Adrenal gland (tissue), 12 donors: ENCODE measurements around the gene CA10. TPM values are rescaled to one million over a fixed set of nuclear protein-coding genes. Genes with fewer than 3 reads are reported as not detected.

ENCODE experiments used
- DNase-seq, 7 donors: peaks; one replicate each; pipeline ENCODE4 v3.0.0-alpha.2; 2019 to 2020
- H3K27ac ChIP-seq, 5 donors: fragments of 200-600 bp; sonication (generic) in 4 of 5; 1 replicate in 3 of 5; 2 replicates in 2 of 5; pipeline versions ENCODE4 v1.5.1 to v1.8.0; 2016 to 2020; ENCODE audit warnings: mild to moderate bottlenecking in 1 of 5
- H3K27me3 ChIP-seq: fragments of 200-600 bp; 2 replicates; pipeline ENCODE4 v1.8.0; 2021
- H3K36me3 ChIP-seq, 2 donors: fragments of 200-600 bp; replicated peaks in 1 of 2; 1 replicate in 1 of 2; 2 replicates in 1 of 2; pipeline versions ENCODE4 v1.5.1 to v1.8.0; 2018 to 2022
- H3K4me1 ChIP-seq, 2 donors: fragments of 200-600 bp; replicated peaks in 1 of 2; 1 replicate in 1 of 2; 2 replicates in 1 of 2; pipeline versions ENCODE4 v1.5.1 to v1.8.0; 2018 to 2021
- H3K4me3 ChIP-seq, 4 donors: fragments of 200-600 bp; sonication (generic) in 3 of 4; one replicate each; pipeline ENCODE4 v1.5.1; 2016 to 2018
- H3K9me3 ChIP-seq, 3 donors: fragments of 200-600 bp; sonication (generic) in 1 of 3; replicated peaks in 1 of 3; 1 replicate in 2 of 3; 2 replicates in 1 of 3; pipeline versions ENCODE4 v1.5.1 to v1.8.0; 2016 to 2021
- POLR2A ChIP-seq, 2 donors: fragments of 450-650 bp; IDR thresholded peaks; one replicate each; pipeline ENCODE4 v1.6.1; 2017; ENCODE audit warnings: antibody characterized with exemption in 2 of 2, mild to moderate bottlenecking in 2 of 2, moderate library complexity in 1 of 2
- WGBS, 4 donors: extraction: QIAGEN DNeasy Blood & Tissue Kit in 2 of 4; methylation state at CpG; one replicate each; pipeline versions ENCODE4 v1.1.5 to v1.1.7; 2013 to 2017; 5-methylcytosine and 5-hydroxymethylcytosine counted together
- intact Hi-C, 2 donors: fragments of 100-400 bp; cut with DNase I; formaldehyde crosslinking; loops; one replicate each; pipeline versions ENCODE4 v1.14.1 to v1.15.0; 2022 to 2023
- polyA plus RNA-seq, 3 donors: library from polyadenylated mRNA; stranded (reverse); fragments of 200-250 nt in 2 of 3; fragments of 350-450 nt in 1 of 3; fragmentation: Illumina TruSeq in 1 of 3; extraction: RNeasy Lipid Tissue Mini Kit (QIAGEN cat#74804) in 1 of 3; gene quantifications; one replicate each; pipeline ENCODE4 v1.2.3, GENCODE V29; 2013 to 2014
- total RNA-seq, 9 donors: library from RNA; depleted of rRNA in 4 of 9; stranded (reverse); fragments of >200 nt in 4 of 9; fragments of 120-200 nt in 1 of 9; fragmentation: NEBNext Ultra II Directional in 1 of 9; extraction: Animal tissue kit (Norgen Biotek cat#: 25700) in 1 of 9; gene quantifications; one replicate each; pipeline versions ENCODE4 v1.1.0 to v1.2.4, GENCODE V29; 2013 to 2023
- TF ChIP-seq, protein P1 (sequence below), 6 experiments: fragments of 450-650 bp in 4 of 6; fragments of 200-600 bp in 2 of 6; sonication (generic) in 1 of 6; IDR thresholded peaks; 1 replicate in 5 of 6; 2 replicates in 1 of 6; pipeline versions ENCODE4 v1.5.1 to v1.8.0; 2016 to 2021; ENCODE audit warnings: antibody characterized with exemption in 6 of 6, mild to moderate bottlenecking in 2 of 6, moderate library complexity in 1 of 6
- donor health status: healthy with polysubstance abuse.
- donor health status: Bipolar disorder and iron deficiency.
- donor health status: DM: yes; HTN: yes; CAD: no.
- donor health status: DM: no; HTN: no; CAD: no.
- donor health status: DM: no; HTN: no; CAD: no.
- donor health status: DM: yes; HTN: yes; CAD: no.

The CA10 gene
- total and polyA plus RNA-seq, 12 donors, result 0.27 to 3.1 (median 2.5) TPM; not detected in 5

DNA sequence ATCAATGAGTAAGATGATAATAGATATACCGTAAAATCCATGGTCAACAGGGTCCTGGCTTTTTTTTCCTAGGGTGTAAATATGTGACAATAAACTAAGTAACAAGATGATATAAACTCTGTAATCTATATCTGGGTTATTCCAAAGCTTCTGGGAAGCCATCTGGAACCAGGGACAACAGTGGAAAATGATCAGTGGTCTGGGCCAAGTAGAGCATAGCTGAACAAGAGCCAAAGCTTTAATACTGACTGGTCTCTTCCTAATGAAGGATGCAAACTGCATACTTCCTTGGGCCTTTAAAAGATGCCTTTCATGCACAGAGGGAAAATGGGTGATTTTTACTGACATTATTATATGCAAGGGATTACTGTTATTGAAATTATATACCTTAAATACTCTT is 8.9 kb downstream of the CA10 start:
- intact Hi-C loops, result no loop called here
- Histone ChIP-seq H3K27me3 (no peaks in the 10 kb centered on the region), H3K36me3 (no peaks in the 10 kb centered on the region), H3K4me3 (no peak overlapping the region), H3K9me3 (no peaks in the 10 kb centered on the region), H3K27ac (no peak overlapping the region), H3K4me1 (no peaks in the 10 kb centered on the region)
- DNase-seq, result no peak
- TF ChIP-seq, protein P1, sequence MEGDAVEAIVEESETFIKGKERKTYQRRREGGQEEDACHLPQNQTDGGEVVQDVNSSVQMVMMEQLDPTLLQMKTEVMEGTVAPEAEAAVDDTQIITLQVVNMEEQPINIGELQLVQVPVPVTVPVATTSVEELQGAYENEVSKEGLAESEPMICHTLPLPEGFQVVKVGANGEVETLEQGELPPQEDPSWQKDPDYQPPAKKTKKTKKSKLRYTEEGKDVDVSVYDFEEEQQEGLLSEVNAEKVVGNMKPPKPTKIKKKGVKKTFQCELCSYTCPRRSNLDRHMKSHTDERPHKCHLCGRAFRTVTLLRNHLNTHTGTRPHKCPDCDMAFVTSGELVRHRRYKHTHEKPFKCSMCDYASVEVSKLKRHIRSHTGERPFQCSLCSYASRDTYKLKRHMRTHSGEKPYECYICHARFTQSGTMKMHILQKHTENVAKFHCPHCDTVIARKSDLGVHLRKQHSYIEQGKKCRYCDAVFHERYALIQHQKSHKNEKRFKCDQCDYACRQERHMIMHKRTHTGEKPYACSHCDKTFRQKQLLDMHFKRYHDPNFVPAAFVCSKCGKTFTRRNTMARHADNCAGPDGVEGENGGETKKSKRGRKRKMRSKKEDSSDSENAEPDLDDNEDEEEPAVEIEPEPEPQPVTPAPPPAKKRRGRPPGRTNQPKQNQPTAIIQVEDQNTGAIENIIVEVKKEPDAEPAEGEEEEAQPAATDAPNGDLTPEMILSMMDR (IDR thresholded peaks at IDR 0.05), result no peak
- TF ChIP-seq POLR2A (IDR thresholded peaks at IDR 0.05), result no peak
- 40 to 86% (median 81%) methylated on average over 1 of the region's 1 CpG for WGBS, 4 donors

- no peak for DNase-seq
- TF ChIP-seq POLR2A (IDR thresholded peaks at IDR 0.05), result no peak
- TF ChIP-seq, protein P1 (IDR thresholded peaks at IDR 0.05), result no peak
- WGBS, 4 donors, result 75 to 87% (median 78%) methylated on average over 1 of the region's 1 CpG
- H3K36me3 ChIP-seq, result no peaks in the 10 kb centered on the region
- no peaks in the 10 kb centered on the region for H3K27me3 ChIP-seq
- H3K4me1 ChIP-seq, result no peaks in the 10 kb centered on the region
- intact Hi-C loops, result no loop called here
- H3K9me3 ChIP-seq, result no peaks in the 10 kb centered on the region
- H3K4me3 ChIP-seq, result no peak overlapping the region
- no peak overlapping the region for H3K27ac ChIP-seq
These were observed 9.6 kb downstream of the CA10 start for GRCh38 chr17:52148969-52149351.

DNA sequence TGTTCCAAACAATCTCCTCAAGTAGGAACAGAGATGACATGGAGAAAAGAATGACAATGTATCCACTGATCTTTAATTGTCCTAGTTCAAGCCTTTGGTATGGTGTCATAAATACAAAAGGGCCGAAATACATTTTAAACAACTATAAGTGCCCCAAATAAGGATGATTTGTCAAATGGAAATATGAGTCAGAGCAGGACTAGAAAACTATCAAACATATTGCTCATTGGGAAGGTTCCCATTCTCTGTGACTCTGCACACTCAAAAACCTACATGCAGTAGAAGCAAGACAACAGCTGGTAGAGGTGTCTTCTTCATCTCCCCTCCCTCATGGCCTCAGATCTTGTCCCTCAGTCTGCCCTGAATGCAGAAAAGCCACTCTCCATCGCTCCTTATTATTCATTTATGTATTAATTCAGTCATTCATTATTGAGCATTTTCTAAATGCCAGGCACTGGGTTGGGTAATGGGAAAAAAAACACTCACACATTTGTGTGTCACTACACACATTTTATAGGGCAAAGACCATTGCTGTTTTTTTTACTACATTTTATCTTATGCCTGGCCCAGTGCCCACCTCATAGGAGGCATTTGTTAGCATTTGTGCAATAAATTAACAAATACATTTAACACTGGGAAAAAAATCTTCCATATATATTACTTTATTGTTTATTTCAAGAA is 10.1 kb downstream of the CA10 start:
- no peaks in the 10 kb centered on the region for H3K36me3 ChIP-seq
- no peaks in the 10 kb centered on the region for H3K4me1 ChIP-seq
- H3K27me3 ChIP-seq, result no peaks in the 10 kb centered on the region
- intact Hi-C loops, result no loop called here
- no peak overlapping the region for H3K4me3 ChIP-seq
- 64 to 71% (median 67%) methylated on average over 2 of the region's 2 CpGs for WGBS, 4 donors
- H3K27ac ChIP-seq, result no peak overlapping the region
- H3K9me3 ChIP-seq, result no peaks in the 10 kb centered on the region
- no peak for DNase-seq
- TF ChIP-seq, protein P1 (IDR thresholded peaks at IDR 0.05), result no peak
- TF ChIP-seq POLR2A (IDR thresholded peaks at IDR 0.05), result no peak

- no peak for DNase-seq
- TF ChIP-seq, protein P1 (IDR thresholded peaks at IDR 0.05), result no peak
- TF ChIP-seq POLR2A (IDR thresholded peaks at IDR 0.05), result no peak
- intact Hi-C loops, result no loop called here
- no peaks in the 10 kb centered on the region for H3K27me3 ChIP-seq
- no peak overlapping the region for H3K27ac ChIP-seq
- no peak overlapping the region for H3K4me3 ChIP-seq
- no peaks in the 10 kb centered on the region for H3K36me3 ChIP-seq
- no peaks in the 10 kb centered on the region for H3K4me1 ChIP-seq
- no peaks in the 10 kb centered on the region for H3K9me3 ChIP-seq
These were observed 10.6 kb downstream of the CA10 start for GRCh38 chr17:52147872-52148271.
